ENCODE measurements around the gene C19orf81.

Gene C19orf81

GRCh38 chr19:50629801-50630200 is 19.4 kb upstream of the C19orf81 start:
- DNase-seq (ENCODE audit: low read depth) = no peak

- no peak for DNase-seq (ENCODE audit: low read depth)
Observed at GRCh38 chr19:50632151-50632835, 17.0 kb upstream of the C19orf81 start.

GRCh38 chr19:50633359-50633758 is 15.9 kb upstream of the C19orf81 start:
- no peak for DNase-seq (ENCODE audit: low read depth)

GRCh38 chr19:50633973-50634372 is 15.3 kb upstream of the C19orf81 start:
- DNase-seq (ENCODE audit: low read depth) = no peak

GRCh38 chr19:50636317-50637085 is 12.7 kb upstream of the C19orf81 start:
- DNase-seq (ENCODE audit: low read depth) = no peak

- no peak for DNase-seq (ENCODE audit: low read depth)
Observed at GRCh38 chr19:50638600-50638999, 10.6 kb upstream of the C19orf81 start.

- no peak for DNase-seq (ENCODE audit: low read depth)
Observed at GRCh38 chr19:50639121-50640112, 9.8 kb upstream of the C19orf81 start, which contains the start of gene SYT3. SYT3 (minus strand) TSS chr19:50639881; CDS start chr19:50637411, 2,470 bp downstream.

GRCh38 chr19:50640368-50640767 is 8.9 kb upstream of the C19orf81 start:
- no peak for DNase-seq (ENCODE audit: low read depth)

- no peak for DNase-seq (ENCODE audit: low read depth)
Observed at GRCh38 chr19:50644315-50644915, 4.8 kb upstream of the C19orf81 start.

- DNase-seq (ENCODE audit: low read depth) = no peak
Observed at GRCh38 chr19:50645107-50645506, 4.1 kb upstream of the C19orf81 start.

- DNase-seq (ENCODE audit: low read depth) = peak; percentile 29
Observed at GRCh38 chr19:50646074-50646807, 3.0 kb upstream of the C19orf81 start.

GRCh38 chr19:50647879-50648615 is 1.2 kb upstream of the C19orf81 start:
- no peak for DNase-seq (ENCODE audit: low read depth)

- DNase-seq (ENCODE audit: low read depth) = no peak
Observed at GRCh38 chr19:50648659-50649058, 586 bp upstream of the C19orf81 start.

GRCh38 chr19:50651174-50651573 is 1.9 kb downstream of the C19orf81 start:
- no peak for DNase-seq (ENCODE audit: low read depth)

- DNase-seq (ENCODE audit: low read depth) = no peak
Observed at GRCh38 chr19:50652722-50653121, 3.5 kb downstream of the C19orf81 start.

- DNase-seq (ENCODE audit: low read depth) = no peak
Observed at GRCh38 chr19:50654882-50655281, 5.6 kb downstream of the C19orf81 start.

- no peak for DNase-seq (ENCODE audit: low read depth)
Observed at GRCh38 chr19:50657222-50657669, 8.0 kb downstream of the C19orf81 start.

- peak; percentile 93 for DNase-seq (ENCODE audit: low read depth)
Observed at GRCh38 chr19:50657712-50658440, 8.6 kb downstream of the C19orf81 start.
